H1 (cell line): ENCODE results near the gene LIMS1. TPM values are rescaled to one million over a fixed set of nuclear protein-coding genes. Genes with fewer than 3 reads are reported as not detected.

Experiments
- CTCF ChIA-PET: fragments of 300-600 bp; sonication (Branson Sonifier 250); formaldehyde crosslinking; loops from one replicate; lab custom pipeline; 2021; ENCODE audit not compliant: partially characterized antibody; lab: Charles Lee
- POLR2A ChIA-PET: fragments of 300-600 bp; sonication (Branson Sonifier 250); formaldehyde crosslinking; loops from one replicate; lab custom pipeline; 2021; ENCODE audit warnings: inconsistent platforms; ENCODE audit not compliant: partially characterized antibody; lab: Charles Lee
- DNase-seq, 2 experiments: peaks; one replicate each; pipeline versions ENCODE4 v3.0.0 to v3.0.0-alpha.2; 2010 to 2022; ENCODE audit warnings: low spot score in 2 of 2, low read depth in 1 of 2, mixed read lengths in 1 of 2
- FAIRE-seq: peaks from 2 replicates; lab custom pipeline; 2011; peaks lifted over from hg19 to GRCh38; lab: Jason Lieb, UNC
- H2AFZ ChIP-seq: 2 replicates; pipeline ENCODE4 v1.8.1; 2012; ENCODE audit warnings: low read length, inconsistent platforms
- H2AK5ac ChIP-seq: 2 replicates; pipeline ENCODE4 v1.6.1; 2013; ENCODE audit warnings: low read depth, low read length
- H2BK120ac ChIP-seq: replicated peaks from 2 replicates; pipeline ENCODE3; 2013; ENCODE audit warnings: low read depth, low read length, inconsistent platforms
- H2BK12ac ChIP-seq: 2 replicates; pipeline ENCODE4 v1.6.1; 2013; ENCODE audit warnings: low read depth, low read length
- H2BK15ac ChIP-seq: 2 replicates; pipeline ENCODE4 v1.6.1; 2013; ENCODE audit warnings: low read length
- H2BK20ac ChIP-seq: 2 replicates; pipeline ENCODE4 v1.6.1; 2013; ENCODE audit warnings: low read length
- H2BK5ac ChIP-seq: 2 replicates; pipeline ENCODE4 v1.6.1; 2013; ENCODE audit warnings: low read depth, low read length
- H3K14ac ChIP-seq: 2 replicates; pipeline ENCODE4 v1.6.1; 2013; ENCODE audit warnings: inconsistent platforms; ENCODE audit not compliant: insufficient read length
- H3K18ac ChIP-seq: 2 replicates; pipeline ENCODE4 v1.6.1; 2013; ENCODE audit warnings: low read length; ENCODE audit errors: extremely low read depth
- H3K23ac ChIP-seq: 2 replicates; pipeline ENCODE4 v1.6.1; 2013; ENCODE audit warnings: inconsistent platforms; ENCODE audit not compliant: insufficient read length
- H3K23me2 ChIP-seq: 2 replicates; pipeline ENCODE4 v1.6.1; 2013; ENCODE audit warnings: low read depth, low read length
- H3K27ac ChIP-seq: 2 replicates; pipeline ENCODE4 v1.6.1; 2011; ENCODE audit warnings: low read depth, low read length, inconsistent platforms
- H3K27me3 ChIP-seq, 4 experiments: replicated peaks in 1 of 4; 1 replicate in 1 of 4; 2 replicates in 3 of 4; pipeline versions ENCODE4 v1.6.1 to v1.8.1; 2011 to 2013; ENCODE audit warnings: low read length in 3 of 4, mild to moderate bottlenecking in 3 of 4, inconsistent platforms in 2 of 4, mixed read lengths in 2 of 4, moderate library complexity in 1 of 4; ENCODE audit not compliant: control insufficient read depth in 3 of 4, insufficient read depth in 3 of 4; ENCODE audit errors: extremely low read depth in 1 of 4
- H3K36me3 ChIP-seq, 4 experiments: 2 replicates each; pipeline versions ENCODE4 v1.6.1 to v1.8.1; 2011 to 2013; ENCODE audit warnings: mild to moderate bottlenecking in 4 of 4, low read length in 3 of 4, moderate library complexity in 2 of 4, control low read depth in 1 of 4, inconsistent platforms in 1 of 4; ENCODE audit not compliant: insufficient read depth in 4 of 4, control insufficient read depth in 2 of 4
- H3K4ac ChIP-seq: replicated peaks from 2 replicates; pipeline ENCODE3; 2013; ENCODE audit warnings: low read length, low read depth, mixed read lengths, inconsistent platforms; ENCODE audit not compliant: insufficient read length
- H3K4me1 ChIP-seq, 4 experiments: replicated peaks in 1 of 4; 1 replicate in 1 of 4; 2 replicates in 3 of 4; pipeline versions ENCODE4 v1.6.1 to v1.8.1; 2011 to 2013; ENCODE audit warnings: low read length in 3 of 4, inconsistent platforms in 2 of 4, mixed read lengths in 1 of 4; ENCODE audit not compliant: insufficient read depth in 4 of 4, control insufficient read depth in 3 of 4
- H3K4me2 ChIP-seq, 2 experiments: 2 replicates each; pipeline versions ENCODE4 v1.6.1 to v1.8.1; 2011 to 2013; ENCODE audit warnings: low read depth in 2 of 2, low read length in 2 of 2, control low read depth in 1 of 2, inconsistent platforms in 1 of 2, mild to moderate bottlenecking in 1 of 2; ENCODE audit not compliant: insufficient read depth in 1 of 2
- H3K4me3 ChIP-seq, 4 experiments: fragments of 200-600, 300-600 bp in 1 of 4; sonication (generic), shearing (Covaris generic), sonication (Bioruptor Twin) in 1 of 4; 2 replicates each; pipeline versions ENCODE4 v1.5.1 to v1.8.1; 2011 to 2016; ENCODE audit warnings: low read length in 4 of 4, low read depth in 3 of 4, control low read depth in 2 of 4, inconsistent platforms in 2 of 4, mild to moderate bottlenecking in 2 of 4, mixed read lengths in 1 of 4, moderate library complexity in 1 of 4; ENCODE audit not compliant: insufficient read depth in 2 of 4; ENCODE audit errors: extremely low read depth in 1 of 4
- H3K56ac ChIP-seq: replicated peaks from 2 replicates; pipeline ENCODE3; 2013; ENCODE audit warnings: low read depth, mild to moderate bottlenecking, mixed read lengths, low read length, inconsistent platforms; ENCODE audit not compliant: insufficient read length
- H3K79me1 ChIP-seq: 2 replicates; pipeline ENCODE4 v1.6.1; 2013; ENCODE audit warnings: low read depth, low read length, control low read depth
- H3K79me2 ChIP-seq, 2 experiments: 2 replicates each; pipeline versions ENCODE4 v1.6.1 to v1.8.1; 2012 to 2013; ENCODE audit warnings: low read length in 2 of 2, mild to moderate bottlenecking in 2 of 2, inconsistent platforms in 1 of 2; ENCODE audit not compliant: insufficient read depth in 2 of 2, control insufficient read depth in 1 of 2
- H3K9ac ChIP-seq, 4 experiments: replicated peaks in 1 of 4; 1 replicate in 1 of 4; 2 replicates in 3 of 4; pipeline versions ENCODE4 v1.6.1 to v1.8.1; 2011 to 2013; ENCODE audit warnings: low read depth in 3 of 4, low read length in 3 of 4, control low read depth in 2 of 4, mild to moderate bottlenecking in 2 of 4, moderate library complexity in 2 of 4, inconsistent platforms in 1 of 4; ENCODE audit errors: extremely low read depth in 1 of 4
- H3K9me3 ChIP-seq, 2 experiments: 2 replicates each; pipeline versions ENCODE4 v1.6.1 to v1.8.1; 2012 to 2013; ENCODE audit warnings: mild to moderate bottlenecking in 2 of 2, moderate library complexity in 2 of 2, control low read depth in 1 of 2, inconsistent platforms in 1 of 2, low read depth in 1 of 2, low read length in 1 of 2, mixed read lengths in 1 of 2; ENCODE audit not compliant: insufficient read depth in 2 of 2
- H4K20me1 ChIP-seq, 2 experiments: replicated peaks in 1 of 2; 2 replicates each; pipeline versions ENCODE3 to v1.8.1; 2011 to 2013; ENCODE audit warnings: inconsistent platforms in 2 of 2, low read length in 2 of 2, mild to moderate bottlenecking in 1 of 2; ENCODE audit not compliant: insufficient read depth in 2 of 2, control insufficient read depth in 1 of 2
- H4K5ac ChIP-seq: 2 replicates; pipeline ENCODE4 v1.6.1; 2013; ENCODE audit warnings: low read length, low read depth, mixed read lengths, inconsistent platforms; ENCODE audit not compliant: insufficient read length
- H4K8ac ChIP-seq: 2 replicates; pipeline ENCODE4 v1.8.0; 2013; ENCODE audit warnings: mild to moderate bottlenecking, moderate library complexity, low read length, inconsistent platforms; ENCODE audit not compliant: insufficient read depth; ENCODE audit errors: extremely low read depth
- H4K91ac ChIP-seq: replicated peaks from 2 replicates; pipeline ENCODE3; 2013; ENCODE audit warnings: low read length, mixed read lengths, inconsistent platforms; ENCODE audit not compliant: insufficient read length
- BACH1 ChIP-seq: IDR thresholded peaks from 2 replicates; pipeline ENCODE4 v1.6.1; 2012; ENCODE audit warnings: low read length, improper control_type of control experiment
- BRCA1 ChIP-seq: IDR thresholded peaks from 2 replicates; pipeline ENCODE4 v1.6.1; 2012; ENCODE audit warnings: low read depth, low read length, improper control_type of control experiment
- CBX5 ChIP-seq: fragments of 300-800, 300-1000 bp; sonication (generic); IDR thresholded peaks from 2 replicates; pipeline ENCODE4 v1.7.1; 2016; ENCODE audit warnings: antibody characterized with exemption, low read length, low read depth
- CTBP2 ChIP-seq: IDR thresholded peaks from 2 replicates; pipeline ENCODE4 v1.7.0; 2011; ENCODE audit warnings: borderline replicate concordance, mild to moderate bottlenecking, moderate library complexity, mixed read lengths, low read length; ENCODE audit not compliant: insufficient read depth, insufficient read length
- GABPA ChIP-seq: IDR thresholded peaks from 2 replicates; pipeline ENCODE4 v1.6.1; 2011; ENCODE audit warnings: mild to moderate bottlenecking, low read length, moderate library complexity, borderline replicate concordance; ENCODE audit not compliant: insufficient read depth
- KDM1A ChIP-seq: fragments of 200-600, 300-600 bp; sonication (generic); IDR thresholded peaks from 2 replicates; pipeline ENCODE4 v1.7.1; 2016; ENCODE audit warnings: mild to moderate bottlenecking, low read length, borderline replicate concordance
- KDM5A ChIP-seq: fragments of 200-600 bp; IDR thresholded peaks from 2 replicates; pipeline ENCODE4 v1.7.1; 2012; ENCODE audit warnings: mild to moderate bottlenecking, low read length, inconsistent platforms, mixed read lengths
- MAFK ChIP-seq: IDR thresholded peaks from 2 replicates; pipeline ENCODE4 v1.6.1; 2012; ENCODE audit warnings: low read depth, mild to moderate bottlenecking, improper control_type of control experiment, low read length
- POLR2A ChIP-seq, 2 experiments: IDR thresholded peaks; 1 replicate in 1 of 2; 2 replicates in 1 of 2; pipeline ENCODE4 v1.6.1; 2011; ENCODE audit warnings: low read depth in 2 of 2, low read length in 2 of 2, mild to moderate bottlenecking in 2 of 2; ENCODE audit errors: control extremely low read depth in 1 of 2
- RFX5 ChIP-seq: IDR thresholded peaks from 2 replicates; pipeline ENCODE4 v1.6.1; 2011; ENCODE audit warnings: low read depth, low read length, improper control_type of control experiment, borderline replicate concordance
- SRF ChIP-seq: IDR thresholded peaks from 2 replicates; pipeline ENCODE4 v1.6.1; 2011; ENCODE audit warnings: mild to moderate bottlenecking, low read depth, low read length, moderate library complexity
- TCF12 ChIP-seq: IDR thresholded peaks from 2 replicates; pipeline ENCODE4 v1.6.1; 2011; ENCODE audit warnings: low read depth, mild to moderate bottlenecking, low read length
- polyA plus RNA-seq, 7 experiments: library from polyadenylated mRNA; depleted of rRNA in 3 of 7; stranded (reverse) in 5 of 7; unstranded in 2 of 7; fragments of >200 nt in 5 of 7; fragments of 200-250 nt in 2 of 7; gene quantifications; 1 replicate in 5 of 7; 2 replicates in 1 of 7; 4 replicates in 1 of 7; pipeline versions ENCODE4 v1.2.1 to v1.2.3, GENCODE V29; 2011 to 2013; ENCODE audit warnings: missing spikeins in 2 of 7, mixed read lengths in 2 of 7
- total RNA-seq: library from RNA; stranded (reverse); fragmentation: NEBNext Ultra II Directional; extraction: Animal tissue kit (Norgen Biotek cat#: 25700); gene quantifications from 2 replicates; pipeline ENCODE4 v1.2.1, GENCODE V29; 2021
- TF ChIP-seq, protein P1 (sequence below): IDR thresholded peaks from 2 replicates; pipeline ENCODE4 v1.6.1; 2012; ENCODE audit warnings: inconsistent platforms
- TF ChIP-seq, protein P2 (sequence below): IDR thresholded peaks from 2 replicates; pipeline ENCODE4 v1.6.1; 2012; ENCODE audit warnings: low read length, inconsistent platforms

LIMS1 gene
- total and polyA plus RNA-seq, 2 of the 8 experiments (the other 6 are each of a cell fraction or from before 2014, with no cell fraction given): 24.1 to 36.7 TPM

DNA sequence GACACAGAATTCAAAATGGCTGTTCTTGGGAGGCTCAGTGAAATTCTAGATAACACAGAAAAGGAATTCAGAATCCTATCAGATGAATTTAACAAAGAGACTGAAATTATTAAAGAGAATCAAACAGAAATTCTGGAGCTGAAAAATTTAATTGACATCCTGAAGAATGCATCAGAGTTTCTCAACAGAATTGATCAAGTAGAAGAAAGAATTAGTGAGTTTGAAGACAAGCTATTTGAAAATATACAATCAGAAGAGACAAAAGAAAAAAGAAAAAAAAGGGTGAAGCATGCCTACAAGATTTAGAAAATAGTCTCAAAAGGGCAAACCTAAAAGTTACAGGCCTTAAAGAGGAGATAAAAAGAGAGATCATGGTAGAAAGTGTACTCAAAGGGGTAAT, 173.0 kb downstream of the LIMS1 start:
- no peaks in the 10 kb centered on the region for H3K27me3 ChIP-seq
- POLR2A ChIA-PET: no interaction called here
- no peak overlapping the region for H2BK12ac ChIP-seq
- TF ChIP-seq, protein P1, sequence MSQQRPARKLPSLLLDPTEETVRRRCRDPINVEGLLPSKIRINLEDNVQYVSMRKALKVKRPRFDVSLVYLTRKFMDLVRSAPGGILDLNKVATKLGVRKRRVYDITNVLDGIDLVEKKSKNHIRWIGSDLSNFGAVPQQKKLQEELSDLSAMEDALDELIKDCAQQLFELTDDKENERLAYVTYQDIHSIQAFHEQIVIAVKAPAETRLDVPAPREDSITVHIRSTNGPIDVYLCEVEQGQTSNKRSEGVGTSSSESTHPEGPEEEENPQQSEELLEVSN: no peak
- no peak for TF ChIP-seq CTBP2
- TF ChIP-seq KDM5A: no peak
- TF ChIP-seq CBX5: no peak
- no peak for TF ChIP-seq KDM1A
- TF ChIP-seq BACH1: no peak
- TF ChIP-seq RFX5: no peak
- no peak for TF ChIP-seq MAFK
- TF ChIP-seq BRCA1: no peak
- TF ChIP-seq, protein P2, sequence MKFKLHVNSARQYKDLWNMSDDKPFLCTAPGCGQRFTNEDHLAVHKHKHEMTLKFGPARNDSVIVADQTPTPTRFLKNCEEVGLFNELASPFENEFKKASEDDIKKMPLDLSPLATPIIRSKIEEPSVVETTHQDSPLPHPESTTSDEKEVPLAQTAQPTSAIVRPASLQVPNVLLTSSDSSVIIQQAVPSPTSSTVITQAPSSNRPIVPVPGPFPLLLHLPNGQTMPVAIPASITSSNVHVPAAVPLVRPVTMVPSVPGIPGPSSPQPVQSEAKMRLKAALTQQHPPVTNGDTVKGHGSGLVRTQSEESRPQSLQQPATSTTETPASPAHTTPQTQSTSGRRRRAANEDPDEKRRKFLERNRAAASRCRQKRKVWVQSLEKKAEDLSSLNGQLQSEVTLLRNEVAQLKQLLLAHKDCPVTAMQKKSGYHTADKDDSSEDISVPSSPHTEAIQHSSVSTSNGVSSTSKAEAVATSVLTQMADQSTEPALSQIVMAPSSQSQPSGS: no peak
- no peak for TF ChIP-seq GABPA
- no peak for TF ChIP-seq POLR2A (IDR thresholded peaks at IDR 0.05; ENCODE audit: control extremely low read depth in 1 of 2, low read depth in 2 of 2, low read length in 2 of 2)
- no peak for TF ChIP-seq TCF12
- TF ChIP-seq SRF: no peak

More for the DNA sequence above, 173.0 kb downstream of the LIMS1 start:
- Histone ChIP-seq H3K14ac (no peak overlapping the region), H3K4ac (no peak overlapping the region), H2BK5ac (no peak overlapping the region), H3K4me2 (no peak overlapping the region), H3K56ac (no peak overlapping the region), H3K9ac (no peak overlapping the region), H2BK20ac (no peak overlapping the region), H3K36me3 (no peaks in the 10 kb centered on the region), H2AK5ac (no peak overlapping the region), H3K9me3 (no peaks in the 10 kb centered on the region), H3K23me2 (no peaks in the 10 kb centered on the region), H4K5ac (no peak overlapping the region), H3K23ac (no peak overlapping the region), H3K18ac (no peak overlapping the region), H2BK15ac (no peak overlapping the region), H2BK120ac (no peak overlapping the region), H3K4me1 (no peaks in the 10 kb centered on the region), H4K8ac (no peak overlapping the region), H3K27ac (no peak overlapping the region), H3K4me3 (no peak overlapping the region), H4K20me1 (no peaks in the 10 kb centered on the region), H3K79me2 (no peaks in the 10 kb centered on the region), H4K91ac (no peak overlapping the region), H3K79me1 (no peaks in the 10 kb centered on the region), H2AFZ (no peak overlapping the region)
- CTCF ChIA-PET: interaction anchor here (1.5 kb wide), 1 partner anchor 70 kb away, joined by 3 read pairs; no protein-coding TSS in a partner anchor
- FAIRE-seq (no peak), DNase-seq (no peak)
